ENCODE data around the gene TMEM138.

Gene TMEM138

GRCh38 chr11:61367406-61367805 lies 5.2 kb downstream of the TMEM138 start:
- Histone ChIP-seq H3F3A (ENCODE audit: insufficient read depth, low read length) (no peaks in the 10 kb centered on the region), H3K4me3 (ENCODE audit: low read length) (no peak overlapping the region), H3K79me2 (ENCODE audit: low read length) (peaks cover 26% of the 10 kb centered on the region), H3K27me3 (replicated peaks; ENCODE audit: insufficient read depth, low read length) (no peaks in the 10 kb centered on the region), H2AFZ (ENCODE audit: low read length) (no peak overlapping the region), H3K4me2 (ENCODE audit: low read depth, low read length) (no peak overlapping the region), H4K20me1 (ENCODE audit: insufficient read depth, low read length) (no peaks in the 10 kb centered on the region), H3K9ac (ENCODE audit: low read length) (no peak overlapping the region), H3K36me3 (replicated peaks; ENCODE audit: insufficient read depth, low read length) (peaks cover 16% of the 10 kb centered on the region), H3K9me3 (replicated peaks; ENCODE audit: insufficient read depth, low read length) (no peaks in the 10 kb centered on the region), H3K27ac (ENCODE audit: low read length) (no peak overlapping the region), H3K9me2 (replicated peaks; ENCODE audit: insufficient read depth, low read length) (no peaks in the 10 kb centered on the region), H3K4me1 (ENCODE audit: low read length) (0 out of 2 replicates have a peak, but pooled peaks cover 5% of the 10 kb centered on the region)
- DNase-seq: no peak
- TF ChIP-seq EZH2phosphoT487 (IDR thresholded peaks at IDR 0.05; ENCODE audit: low read length) (no peak), EZH2 (optimal IDR thresholded peaks at IDR 0.05; ENCODE audit: low read depth, low read length) (no peak), CTCF (IDR thresholded peaks at IDR 0.05; ENCODE audit: low read length) (no peak)

- no peaks in the 10 kb centered on the region for H3K9me3 ChIP-seq (replicated peaks; ENCODE audit: insufficient read depth, low read length)
- no peaks in the 10 kb centered on the region for H4K20me1 ChIP-seq (ENCODE audit: insufficient read depth, low read length)
- H3K4me1 ChIP-seq (ENCODE audit: low read length): no peaks in the 10 kb centered on the region
- H3K27ac ChIP-seq (ENCODE audit: low read length): no peak overlapping the region
- H3K27me3 ChIP-seq (replicated peaks; ENCODE audit: insufficient read depth, low read length): no peaks in the 10 kb centered on the region
- DNase-seq: no peak
- TF ChIP-seq EZH2 (optimal IDR thresholded peaks at IDR 0.05; ENCODE audit: low read depth, low read length) (no peak), EZH2phosphoT487 (IDR thresholded peaks at IDR 0.05; ENCODE audit: low read length) (no peak), CTCF (IDR thresholded peaks at IDR 0.05; ENCODE audit: low read length) (no peak)
- H3F3A ChIP-seq (ENCODE audit: insufficient read depth, low read length): no peaks in the 10 kb centered on the region
- peaks cover 13% of the 10 kb centered on the region for H3K79me2 ChIP-seq (ENCODE audit: low read length)
- H3K4me2 ChIP-seq (ENCODE audit: low read depth, low read length): no peak overlapping the region
- H3K36me3 ChIP-seq (replicated peaks; ENCODE audit: insufficient read depth, low read length): peaks cover 16% of the 10 kb centered on the region
- no peaks in the 10 kb centered on the region for H3K9me2 ChIP-seq (replicated peaks; ENCODE audit: insufficient read depth, low read length)
- H3K9ac ChIP-seq (ENCODE audit: low read length): no peak overlapping the region
- no peak overlapping the region for H3K4me3 ChIP-seq (ENCODE audit: low read length)
- H2AFZ ChIP-seq (ENCODE audit: low read length): no peak overlapping the region
Observed at GRCh38 chr11:61368646-61369045, 6.5 kb downstream of the TMEM138 start.

GRCh38 chr11:61369372-61370348 lies 7.5 kb downstream of the TMEM138 start:
- no peak for DNase-seq
- H3K79me2 ChIP-seq (ENCODE audit: low read length): peaks cover 3% of the 10 kb centered on the region; the same call in 1 of the 2 replicates
- no peaks in the 10 kb centered on the region for H3K27me3 ChIP-seq (replicated peaks; ENCODE audit: insufficient read depth, low read length)
- no peaks in the 10 kb centered on the region for H3K4me1 ChIP-seq (ENCODE audit: low read length)
- H3K9me3 ChIP-seq (replicated peaks; ENCODE audit: insufficient read depth, low read length): no peaks in the 10 kb centered on the region
- H4K20me1 ChIP-seq (ENCODE audit: insufficient read depth, low read length): no peaks in the 10 kb centered on the region
- no peak overlapping the region for H3K9ac ChIP-seq (ENCODE audit: low read length)
- no peaks in the 10 kb centered on the region for H3K9me2 ChIP-seq (replicated peaks; ENCODE audit: insufficient read depth, low read length)
- H3K27ac ChIP-seq (ENCODE audit: low read length): no peak overlapping the region
- H3F3A ChIP-seq (ENCODE audit: insufficient read depth, low read length): no peaks in the 10 kb centered on the region
- no peak for TF ChIP-seq EZH2phosphoT487 (IDR thresholded peaks at IDR 0.05; ENCODE audit: low read length)
- TF ChIP-seq EZH2 (optimal IDR thresholded peaks at IDR 0.05; ENCODE audit: low read depth, low read length): no peak
- no peak overlapping the region for H3K4me2 ChIP-seq (ENCODE audit: low read depth, low read length)
- no peak overlapping the region for H2AFZ ChIP-seq (ENCODE audit: low read length)
- H3K36me3 ChIP-seq (replicated peaks; ENCODE audit: insufficient read depth, low read length): peaks cover 9% of the 10 kb centered on the region
- H3K4me3 ChIP-seq (ENCODE audit: low read length): no peak overlapping the region
